HG03378 (cell line): ENCODE results near the gene GET3.
"Not testable (repeated sequence)": the region's sequence is repeated elsewhere in the genome, so short reads cannot be mapped to it uniquely, and the experiment has no call there.

Experiments
- ATAC-seq: cut with Tn5 transposase; IDR thresholded peaks from one replicate; pipeline ENCODE4 v1.9.1; 2021; ENCODE audit warnings: mild to moderate bottlenecking, moderate library complexity; ENCODE audit not compliant: unreplicated experiment

Gene GET3

DNA sequence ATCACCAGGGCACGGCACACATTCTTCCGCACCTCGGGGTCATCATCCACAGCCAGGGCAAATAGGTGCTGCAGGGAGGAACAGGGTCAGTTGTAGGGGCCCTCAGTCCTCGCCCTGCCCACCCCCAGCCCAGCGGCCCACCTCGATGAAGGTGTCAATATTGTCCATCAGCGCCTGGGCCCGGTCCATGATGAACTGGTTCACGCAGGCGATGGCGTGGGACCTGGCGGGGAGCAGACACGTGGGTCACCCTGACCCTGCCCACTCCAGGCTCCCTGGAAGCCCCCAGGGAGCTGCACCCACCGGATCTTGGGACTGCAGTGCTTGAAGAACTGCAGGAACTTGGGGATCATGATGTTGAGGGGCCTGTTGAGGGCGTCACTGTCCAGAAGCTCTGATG is 22.2 kb upstream of the GET3 start:
- ATAC-seq, result no peak

- no peak for ATAC-seq
Measured at GRCh38 chr19:12715929-12716328, 21.4 kb upstream of the GET3 start.

- no peak for ATAC-seq
Measured at GRCh38 chr19:12720296-12720695, 17.0 kb upstream of the GET3 start.

- ATAC-seq, result no peak
Measured at GRCh38 chr19:12720851-12721655, 16.2 kb upstream of the GET3 start.

- no peak for ATAC-seq
Measured at GRCh38 chr19:12721656-12722565, 15.4 kb upstream of the GET3 start.

DNA sequence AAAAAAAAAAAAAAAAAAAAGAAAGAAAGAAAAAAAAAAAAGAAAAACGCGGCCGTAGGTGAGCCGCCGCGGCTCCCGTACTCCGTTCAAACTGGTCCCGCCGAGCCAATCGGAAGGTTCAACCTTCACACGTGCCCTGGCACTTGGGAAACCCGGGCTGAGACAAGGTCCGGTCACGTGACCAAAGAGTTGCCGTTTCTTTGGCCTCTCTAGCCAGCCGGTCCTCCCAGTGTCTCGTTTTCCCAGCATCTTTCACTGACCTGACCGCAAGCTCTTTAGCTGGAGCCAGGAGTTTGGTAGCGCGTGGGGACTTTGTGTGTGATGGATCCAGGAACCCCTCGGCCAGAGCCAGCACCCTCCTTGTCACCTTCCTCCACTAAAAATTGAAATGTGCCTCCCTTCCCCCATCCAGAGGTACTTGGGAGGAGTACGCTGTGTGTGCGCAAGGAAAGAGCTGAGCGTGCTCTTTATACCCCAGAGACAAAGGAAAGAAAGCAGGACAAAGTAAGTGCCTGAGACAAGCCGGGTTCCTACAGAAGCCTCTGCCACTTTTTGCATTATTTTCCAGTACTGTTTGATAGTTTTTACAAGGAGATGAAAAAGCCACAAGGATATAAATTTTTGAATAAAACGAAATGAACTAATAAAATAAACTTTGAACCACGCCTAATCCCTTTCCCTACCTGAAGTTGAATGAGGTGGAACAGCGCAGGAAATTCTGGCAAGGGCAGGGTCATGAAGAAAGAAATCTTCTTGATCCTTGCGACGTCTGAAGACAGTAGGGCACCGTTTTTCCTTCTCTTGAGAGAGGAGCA is 14.5 kb upstream of the GET3 start:
- peak; percentile 82 for ATAC-seq

DNA sequence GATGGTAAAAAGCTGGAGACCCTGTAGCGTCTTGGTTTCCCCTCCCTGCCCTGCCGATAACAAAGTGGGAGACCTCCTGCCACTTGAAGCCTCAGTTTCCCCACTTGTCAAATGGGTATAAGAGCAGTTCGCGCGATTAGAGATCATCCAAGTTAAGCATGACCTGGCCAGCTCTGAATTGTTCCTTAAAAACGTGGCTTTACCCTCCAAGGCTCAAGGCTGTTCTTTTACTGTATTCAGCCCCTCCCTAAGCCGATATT is 14.0 kb upstream of the GET3 start:
- no peak for ATAC-seq

DNA sequence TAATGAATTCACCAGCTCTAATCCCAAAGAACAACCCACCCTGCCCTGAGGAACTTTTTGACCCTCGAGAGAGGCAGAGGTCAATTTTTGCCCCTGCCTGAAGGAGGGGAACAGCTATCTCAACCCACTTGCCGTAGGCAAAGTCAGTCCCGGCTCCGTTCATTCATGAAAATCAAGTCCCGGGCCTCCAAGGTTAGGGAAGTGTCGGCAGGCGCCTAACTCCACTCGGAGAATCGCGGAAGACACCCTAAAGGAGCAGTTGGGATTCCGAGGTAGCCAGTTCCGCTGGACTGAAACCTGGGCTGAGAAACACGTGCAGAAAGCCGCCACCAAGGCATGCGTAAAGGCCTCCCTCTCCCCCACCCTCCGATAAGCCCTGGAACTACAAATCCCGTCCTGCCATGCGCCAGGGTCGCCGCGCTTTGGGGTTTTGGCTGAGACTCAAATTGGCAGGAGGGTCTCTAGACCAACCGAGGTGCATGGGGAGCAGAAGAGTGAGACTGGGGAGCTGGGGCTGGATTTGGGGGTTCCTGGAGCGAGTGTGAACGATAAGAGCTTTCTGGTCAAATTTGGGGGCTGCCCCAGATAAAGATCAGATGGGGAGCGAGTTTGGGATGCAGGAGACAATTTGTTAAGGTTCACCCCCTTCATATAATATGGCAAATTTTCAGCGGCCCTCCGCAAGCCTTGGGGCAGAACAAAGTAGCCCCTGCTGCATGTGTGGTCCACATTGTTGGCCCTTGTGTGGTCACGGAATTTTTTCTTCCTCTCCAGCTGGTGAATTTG is 13.5 kb upstream of the GET3 start, which contains the start of gene TNPO2:
TNPO2 (minus strand) TSS at position 292 of the 786 bp plus-strand sequence. CDS start 2,955 bp downstream, outside the sequence.
- ATAC-seq, result no peak

- ATAC-seq, result not testable (repeated sequence)
Measured at GRCh38 chr19:12725612-12726011, 11.7 kb upstream of the GET3 start.

DNA sequence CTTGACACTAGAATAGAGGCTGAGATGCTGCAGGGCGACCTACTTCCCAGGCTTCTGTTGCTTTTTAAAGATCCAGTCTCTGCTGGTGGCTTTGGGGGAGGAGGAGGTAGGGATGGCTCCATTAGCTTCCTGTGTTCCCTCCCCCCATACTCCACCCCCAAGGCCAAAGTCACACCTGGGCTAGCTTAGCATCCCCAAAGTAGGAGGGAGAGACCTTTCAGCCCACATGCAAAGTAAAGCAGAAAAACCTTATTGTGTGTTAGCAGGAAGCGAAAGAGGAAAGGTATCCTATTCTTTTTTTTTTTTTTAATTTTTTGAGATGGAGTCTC is 10.3 kb upstream of the GET3 start:
- ATAC-seq, result no peak

- ATAC-seq, result no peak
Measured at GRCh38 chr19:12727745-12728433, 9.4 kb upstream of the GET3 start.

GRCh38 chr19:12730064-12730463 is 7.2 kb upstream of the GET3 start:
- no peak for ATAC-seq

DNA sequence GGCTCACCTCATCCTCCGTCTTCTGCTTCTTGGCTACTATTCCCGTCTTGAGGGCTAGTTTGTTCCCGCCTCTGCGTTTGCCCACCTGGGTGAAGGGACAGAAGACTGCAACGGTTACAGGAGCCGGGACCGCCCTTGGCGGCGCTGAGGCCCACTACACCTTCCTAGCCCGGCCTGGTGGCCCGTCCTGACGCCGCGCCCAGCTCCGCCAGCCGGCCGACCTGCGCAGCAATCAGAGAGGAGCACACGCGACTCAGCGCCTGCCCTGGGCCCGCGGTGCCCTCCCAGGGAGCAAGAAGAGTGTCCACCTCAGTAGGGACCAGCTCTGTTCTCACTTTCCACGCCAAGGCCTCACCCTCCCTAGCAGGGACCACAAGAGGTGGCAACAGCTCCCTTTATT is 6.0 kb upstream of the GET3 start:
- no peak for ATAC-seq

GRCh38 chr19:12733369-12734214 is 3.7 kb upstream of the GET3 start:
- ATAC-seq, result no peak

GRCh38 chr19:12737835-12738351 is 596 bp downstream of the GET3 start:
- ATAC-seq, result no peak

- ATAC-seq, result no peak
Measured at GRCh38 chr19:12745166-12745897, 8.0 kb downstream of the GET3 start.

DNA sequence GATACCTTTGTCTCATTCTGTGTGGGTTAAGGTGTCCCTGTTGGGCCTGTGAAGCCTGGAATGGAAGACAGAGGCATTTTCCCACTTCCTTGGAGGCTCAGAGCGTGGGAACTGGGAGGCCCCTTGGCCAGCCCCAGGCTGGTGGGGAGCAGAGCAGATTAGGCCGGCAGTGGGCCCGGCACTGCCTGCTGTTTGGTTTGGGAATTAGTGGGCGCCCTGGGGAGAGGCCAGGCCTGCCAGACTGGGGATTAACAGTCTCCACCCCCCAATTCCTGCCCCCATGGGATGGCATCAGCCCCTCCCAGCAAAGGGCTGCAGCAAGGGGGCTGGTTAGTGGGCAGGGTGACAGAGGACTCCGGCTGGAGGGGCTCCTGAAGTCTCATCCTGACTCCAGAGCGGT is 11.2 kb downstream of the GET3 start:
- no peak for ATAC-seq

GRCh38 chr19:12749938-12750521 is 12.7 kb downstream of the GET3 start:
- ATAC-seq, result no peak
